ENCODE data around the gene RCBTB2.

DNA sequence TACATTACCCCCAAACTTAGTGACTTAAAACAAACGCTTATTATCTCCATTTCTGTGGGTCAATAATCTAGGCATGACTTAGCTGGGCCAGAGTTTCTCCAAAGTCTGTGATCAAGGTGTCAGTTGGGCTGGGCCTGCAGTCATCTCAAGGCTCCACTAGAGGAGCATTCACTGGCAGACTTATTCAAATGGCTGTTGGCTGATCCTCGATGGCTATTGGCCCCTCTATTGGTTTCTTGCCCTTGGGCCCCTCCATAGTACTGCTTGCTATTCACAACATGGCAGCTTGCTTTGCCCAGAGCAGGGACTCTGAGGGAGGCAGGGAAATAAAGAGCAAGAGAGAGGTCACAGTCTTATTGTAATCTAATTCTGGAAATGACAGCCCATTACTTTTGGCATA is 57.6 kb downstream of the RCBTB2 start:
- TF ChIP-seq POLR2AphosphoS5 (IDR thresholded peaks at IDR 0.05), result no peak
- TF ChIP-seq, protein P1, sequence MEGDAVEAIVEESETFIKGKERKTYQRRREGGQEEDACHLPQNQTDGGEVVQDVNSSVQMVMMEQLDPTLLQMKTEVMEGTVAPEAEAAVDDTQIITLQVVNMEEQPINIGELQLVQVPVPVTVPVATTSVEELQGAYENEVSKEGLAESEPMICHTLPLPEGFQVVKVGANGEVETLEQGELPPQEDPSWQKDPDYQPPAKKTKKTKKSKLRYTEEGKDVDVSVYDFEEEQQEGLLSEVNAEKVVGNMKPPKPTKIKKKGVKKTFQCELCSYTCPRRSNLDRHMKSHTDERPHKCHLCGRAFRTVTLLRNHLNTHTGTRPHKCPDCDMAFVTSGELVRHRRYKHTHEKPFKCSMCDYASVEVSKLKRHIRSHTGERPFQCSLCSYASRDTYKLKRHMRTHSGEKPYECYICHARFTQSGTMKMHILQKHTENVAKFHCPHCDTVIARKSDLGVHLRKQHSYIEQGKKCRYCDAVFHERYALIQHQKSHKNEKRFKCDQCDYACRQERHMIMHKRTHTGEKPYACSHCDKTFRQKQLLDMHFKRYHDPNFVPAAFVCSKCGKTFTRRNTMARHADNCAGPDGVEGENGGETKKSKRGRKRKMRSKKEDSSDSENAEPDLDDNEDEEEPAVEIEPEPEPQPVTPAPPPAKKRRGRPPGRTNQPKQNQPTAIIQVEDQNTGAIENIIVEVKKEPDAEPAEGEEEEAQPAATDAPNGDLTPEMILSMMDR (IDR thresholded peaks at IDR 0.05), result no peak

Measured in breast epithelium (tissue), 3 donors.